ENCODE measurements around the gene WASHC3. TPM values are rescaled to one million over a fixed set of nuclear protein-coding genes. Genes with fewer than 3 reads are reported as not detected.
"Not testable (repeated sequence)": the region's sequence is repeated elsewhere in the genome, so short reads cannot be mapped to it uniquely, and the experiment has no call there.

Gene WASHC3
- total RNA-seq, 1 donor from 2014 or later, result 49.4 TPM

DNA sequence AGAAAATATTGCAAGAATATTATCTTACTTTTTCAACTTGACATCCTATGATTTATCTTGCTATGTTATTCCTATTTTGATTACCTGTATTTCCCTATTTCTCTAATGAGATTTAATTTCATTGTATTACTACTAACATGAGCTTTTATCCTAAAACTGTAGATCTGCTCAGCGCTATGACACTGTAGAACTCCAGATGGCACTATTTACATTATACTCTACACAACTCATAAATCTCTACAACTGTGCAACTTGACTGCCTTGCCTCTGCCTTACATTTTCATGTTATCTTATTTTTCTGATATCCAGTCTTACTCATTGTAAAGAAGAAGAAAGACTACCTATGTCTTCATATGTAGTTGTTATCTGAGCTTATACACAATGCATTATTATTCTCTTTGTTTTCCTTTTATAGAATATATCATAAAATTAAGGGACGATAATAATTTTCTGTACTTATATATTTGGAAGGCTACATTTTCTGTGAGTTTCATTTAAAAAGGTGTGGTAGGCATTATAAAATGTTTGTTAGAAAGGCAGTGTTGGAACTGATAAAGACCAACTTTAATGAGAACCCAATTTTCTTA, 34.0 kb upstream of the WASHC3 start:
- intact Hi-C loops (cut with DNase I), result no loop called here
- Histone ChIP-seq H3K9me3 (no peaks in the 10 kb centered on the region), H3K27ac (no peak overlapping the region), H3K4me1 (no peaks in the 10 kb centered on the region), H3K4me3 (no peak overlapping the region), H3K36me3 (no peaks in the 10 kb centered on the region), H3K27me3 (no peaks in the 10 kb centered on the region)
- TF ChIP-seq, protein P1, sequence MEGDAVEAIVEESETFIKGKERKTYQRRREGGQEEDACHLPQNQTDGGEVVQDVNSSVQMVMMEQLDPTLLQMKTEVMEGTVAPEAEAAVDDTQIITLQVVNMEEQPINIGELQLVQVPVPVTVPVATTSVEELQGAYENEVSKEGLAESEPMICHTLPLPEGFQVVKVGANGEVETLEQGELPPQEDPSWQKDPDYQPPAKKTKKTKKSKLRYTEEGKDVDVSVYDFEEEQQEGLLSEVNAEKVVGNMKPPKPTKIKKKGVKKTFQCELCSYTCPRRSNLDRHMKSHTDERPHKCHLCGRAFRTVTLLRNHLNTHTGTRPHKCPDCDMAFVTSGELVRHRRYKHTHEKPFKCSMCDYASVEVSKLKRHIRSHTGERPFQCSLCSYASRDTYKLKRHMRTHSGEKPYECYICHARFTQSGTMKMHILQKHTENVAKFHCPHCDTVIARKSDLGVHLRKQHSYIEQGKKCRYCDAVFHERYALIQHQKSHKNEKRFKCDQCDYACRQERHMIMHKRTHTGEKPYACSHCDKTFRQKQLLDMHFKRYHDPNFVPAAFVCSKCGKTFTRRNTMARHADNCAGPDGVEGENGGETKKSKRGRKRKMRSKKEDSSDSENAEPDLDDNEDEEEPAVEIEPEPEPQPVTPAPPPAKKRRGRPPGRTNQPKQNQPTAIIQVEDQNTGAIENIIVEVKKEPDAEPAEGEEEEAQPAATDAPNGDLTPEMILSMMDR (IDR thresholded peaks at IDR 0.05), result no peak
- no peak for TF ChIP-seq POLR2A (IDR thresholded peaks at IDR 0.05)
- no peak for TF ChIP-seq POLR2AphosphoS5 (IDR thresholded peaks at IDR 0.05; ENCODE audit: insufficient read depth in 1 of 2, low read depth in 1 of 2)
- DNase-seq (ENCODE audit: extremely low spot score in 2 of 2), result no peak

DNA sequence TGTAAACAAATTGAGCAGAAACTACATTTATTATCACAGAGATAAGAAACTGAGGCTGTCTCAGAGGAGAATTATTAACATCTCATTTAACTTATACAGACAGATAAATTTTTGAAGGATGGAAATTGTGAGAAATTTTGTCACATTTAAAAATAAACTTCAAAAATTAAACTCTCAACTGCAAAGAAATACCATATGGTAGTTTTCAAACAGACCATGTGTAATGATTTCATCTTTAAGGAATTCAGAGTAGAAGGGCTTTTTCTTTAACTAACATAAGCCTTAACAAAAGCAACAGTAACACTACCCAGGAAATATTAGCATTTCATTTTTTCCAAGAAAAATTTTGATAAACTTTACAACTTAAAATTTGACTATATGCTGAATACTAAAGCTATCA, 31.5 kb upstream of the WASHC3 start:
- no peak overlapping the region for H3K27ac ChIP-seq
- no peaks in the 10 kb centered on the region for H3K36me3 ChIP-seq
- intact Hi-C loops (cut with DNase I), result no loop called here
- H3K4me1 ChIP-seq, result no peaks in the 10 kb centered on the region
- no peaks in the 10 kb centered on the region for H3K27me3 ChIP-seq
- TF ChIP-seq POLR2AphosphoS5 (IDR thresholded peaks at IDR 0.05; ENCODE audit: insufficient read depth in 1 of 2, low read depth in 1 of 2), result no peak
- TF ChIP-seq, protein P1 (IDR thresholded peaks at IDR 0.05), result no peak
- no peak for TF ChIP-seq POLR2A (IDR thresholded peaks at IDR 0.05)
- H3K4me3 ChIP-seq, result no peak overlapping the region
- no peak for DNase-seq (ENCODE audit: extremely low spot score in 2 of 2)
- no peaks in the 10 kb centered on the region for H3K9me3 ChIP-seq

GRCh38 chr12:102089228-102089835, 27.5 kb upstream of the WASHC3 start:
- intact Hi-C loops (cut with DNase I); DNase-seq (ENCODE audit: extremely low spot score in 2 of 2); H3K9me3 ChIP-seq; H3K4me1 ChIP-seq; H3K27me3 ChIP-seq; H3K4me3 ChIP-seq; H3K36me3 ChIP-seq; H3K27ac ChIP-seq: not testable (repeated sequence)

GRCh38 chr12:102080842-102081241, 19.1 kb upstream of the WASHC3 start:
- intact Hi-C loops (cut with DNase I), result no loop called here
- H3K4me3 ChIP-seq, result no peak overlapping the region
- peaks cover 0 to 4% of the 10 kb centered on the region in 2 donors for H3K36me3 ChIP-seq
- TF ChIP-seq POLR2A (IDR thresholded peaks at IDR 0.05) (no peak), POLR2AphosphoS5 (IDR thresholded peaks at IDR 0.05; ENCODE audit: insufficient read depth in 1 of 2, low read depth in 1 of 2) (no peak)
- TF ChIP-seq, protein P1 (IDR thresholded peaks at IDR 0.05), result no peak
- no peaks in the 10 kb centered on the region for H3K4me1 ChIP-seq
- DNase-seq (ENCODE audit: extremely low spot score in 2 of 2), result no peak
- H3K9me3 ChIP-seq, result no peaks in the 10 kb centered on the region
- no peaks in the 10 kb centered on the region for H3K27me3 ChIP-seq
- no peak overlapping the region for H3K27ac ChIP-seq

DNA sequence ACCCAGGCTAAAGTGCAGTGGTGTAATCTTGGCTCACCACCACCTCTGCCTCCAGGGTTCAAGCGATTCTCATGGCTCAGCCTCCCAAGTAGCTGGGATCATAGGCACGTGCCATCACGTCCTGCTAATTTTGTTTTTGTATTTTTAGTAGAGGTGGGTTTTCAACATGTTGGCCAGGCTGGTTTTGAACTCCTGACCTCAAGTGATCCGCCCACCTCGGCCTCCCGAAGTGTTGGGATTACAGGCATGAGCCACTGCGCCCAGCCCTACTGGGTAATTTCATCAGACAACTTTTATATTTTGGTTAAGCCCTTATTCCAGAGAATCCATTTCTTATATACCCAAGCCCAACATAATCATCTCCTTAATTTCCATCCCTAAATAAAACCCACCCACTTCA, 10.3 kb upstream of the WASHC3 start:
- H3K9me3 ChIP-seq; H3K36me3 ChIP-seq; DNase-seq (ENCODE audit: extremely low spot score in 2 of 2); intact Hi-C loops (cut with DNase I); H3K4me3 ChIP-seq; H3K27ac ChIP-seq; H3K27me3 ChIP-seq: not testable (repeated sequence)
- H3K4me1 ChIP-seq, result peaks cover 13% of the 10 kb centered on the region

GRCh38 chr12:102069707-102070106, 7.9 kb upstream of the WASHC3 start:
- Histone ChIP-seq H3K9me3 (no peaks in the 10 kb centered on the region), H3K27me3 (no peaks in the 10 kb centered on the region), H3K4me3 (no peak overlapping the region), H3K27ac (no peak overlapping the region), H3K36me3 (no peaks in the 10 kb centered on the region), H3K4me1 (peaks cover 13% of the 10 kb centered on the region)
- DNase-seq (ENCODE audit: extremely low spot score in 2 of 2), result no peak
- intact Hi-C loops (cut with DNase I), result no loop called here
- TF ChIP-seq POLR2AphosphoS5 (IDR thresholded peaks at IDR 0.05; ENCODE audit: insufficient read depth in 1 of 2, low read depth in 1 of 2) (no peak), POLR2A (IDR thresholded peaks at IDR 0.05) (no peak)
- TF ChIP-seq, protein P1 (IDR thresholded peaks at IDR 0.05), result no peak
